Esophagus squamous epithelium (tissue), 4 donors: ENCODE data around the gene PLA2G10.
"Not testable (repeated sequence)": the region's sequence is repeated elsewhere in the genome, so short reads cannot be mapped to it uniquely, and the experiment has no call there.

ENCODE experiments used
- POLR2A ChIP-seq, 4 donors: fragments of 450-650 bp; IDR thresholded peaks; one replicate each; pipeline ENCODE4 v1.6.1; 2017; ENCODE audit warnings: antibody characterized with exemption in 4 of 4, mild to moderate bottlenecking in 4 of 4, moderate library complexity in 3 of 4
- TF ChIP-seq, protein P1 (sequence below), 6 experiments: fragments of 450-650 bp in 4 of 6; fragments of 200-600 bp in 2 of 6; sonication (generic) in 2 of 6; IDR thresholded peaks; one replicate each; pipeline ENCODE4 v1.5.1; 2016 to 2019; ENCODE audit warnings: antibody characterized with exemption in 6 of 6, mild to moderate bottlenecking in 4 of 6, moderate library complexity in 4 of 6

DNA sequence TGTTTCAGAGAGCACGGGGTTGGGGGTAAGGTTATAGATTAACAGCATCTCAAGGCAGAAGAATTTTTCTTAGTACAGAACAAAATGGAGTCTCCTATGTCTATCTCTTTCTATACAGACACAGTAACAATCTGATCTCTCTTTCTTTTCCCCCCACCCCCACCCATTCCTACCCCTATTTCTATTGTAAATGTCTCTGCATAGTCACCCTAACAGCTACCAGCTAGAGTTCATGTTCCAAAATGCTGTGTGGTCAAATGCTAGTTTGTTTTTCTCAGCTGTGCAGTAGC, 57.2 kb downstream of the PLA2G10 start:
- TF ChIP-seq, protein P1, sequence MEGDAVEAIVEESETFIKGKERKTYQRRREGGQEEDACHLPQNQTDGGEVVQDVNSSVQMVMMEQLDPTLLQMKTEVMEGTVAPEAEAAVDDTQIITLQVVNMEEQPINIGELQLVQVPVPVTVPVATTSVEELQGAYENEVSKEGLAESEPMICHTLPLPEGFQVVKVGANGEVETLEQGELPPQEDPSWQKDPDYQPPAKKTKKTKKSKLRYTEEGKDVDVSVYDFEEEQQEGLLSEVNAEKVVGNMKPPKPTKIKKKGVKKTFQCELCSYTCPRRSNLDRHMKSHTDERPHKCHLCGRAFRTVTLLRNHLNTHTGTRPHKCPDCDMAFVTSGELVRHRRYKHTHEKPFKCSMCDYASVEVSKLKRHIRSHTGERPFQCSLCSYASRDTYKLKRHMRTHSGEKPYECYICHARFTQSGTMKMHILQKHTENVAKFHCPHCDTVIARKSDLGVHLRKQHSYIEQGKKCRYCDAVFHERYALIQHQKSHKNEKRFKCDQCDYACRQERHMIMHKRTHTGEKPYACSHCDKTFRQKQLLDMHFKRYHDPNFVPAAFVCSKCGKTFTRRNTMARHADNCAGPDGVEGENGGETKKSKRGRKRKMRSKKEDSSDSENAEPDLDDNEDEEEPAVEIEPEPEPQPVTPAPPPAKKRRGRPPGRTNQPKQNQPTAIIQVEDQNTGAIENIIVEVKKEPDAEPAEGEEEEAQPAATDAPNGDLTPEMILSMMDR (IDR thresholded peaks at IDR 0.05): not testable (repeated sequence)
- TF ChIP-seq POLR2A (IDR thresholded peaks at IDR 0.05): not testable (repeated sequence)
